ENCODE data around the gene SMIM5. TPM values are rescaled to one million over a fixed set of nuclear protein-coding genes. Genes with fewer than 3 reads are reported as not detected.

The SMIM5 gene
- total and polyA plus RNA-seq, 7 donors = 0.82 to 29.6 (median 5.5) TPM

- Histone ChIP-seq H3K4me3 (no peak overlapping the region), H3K4me1 (peaks cover 0 to 23% (median 22%) of the 10 kb centered on the region in 4 donors), H3K27me3 (no peaks in the 10 kb centered on the region), H3K27ac (no peak overlapping the region), H3K9me3 (no peaks in the 10 kb centered on the region), H3K36me3 (peaks cover 0 to 29% (median 10%) of the 10 kb centered on the region in 4 donors)
- 85 to 87% methylated on average over 26 of the region's 26 CpGs for WGBS, 2 donors
- DNase-seq = no peak
- intact Hi-C loops (cut with DNase I) = no loop called here
- TF ChIP-seq POLR2A (IDR thresholded peaks at IDR 0.05) (no peak), EP300 (IDR thresholded peaks at IDR 0.05) (no peak), POLR2AphosphoS5 (IDR thresholded peaks at IDR 0.05) (no peak), CTCF (IDR thresholded peaks at IDR 0.05) (no peak)
Observed at GRCh38 chr17:75630071-75630917, 2.9 kb upstream of the SMIM5 start.

GRCh38 chr17:75631353-75631752, 1.9 kb upstream of the SMIM5 start:
- H3K27ac ChIP-seq = no peak overlapping the region
- intact Hi-C loops (cut with DNase I) = no loop called here
- no peak overlapping the region for H3K4me3 ChIP-seq
- no peaks in the 10 kb centered on the region for H3K9me3 ChIP-seq
- peaks cover 0 to 23% (median 22%) of the 10 kb centered on the region in 4 donors for H3K4me1 ChIP-seq
- no peak for DNase-seq
- TF ChIP-seq CTCF (IDR thresholded peaks at IDR 0.05) (no peak), POLR2AphosphoS5 (IDR thresholded peaks at IDR 0.05) (no peak), POLR2A (IDR thresholded peaks at IDR 0.05) (no peak), EP300 (IDR thresholded peaks at IDR 0.05) (no peak)
- H3K27me3 ChIP-seq = no peaks in the 10 kb centered on the region
- 94 to 95% methylated on average over 27 of the region's 27 CpGs for WGBS, 2 donors
- peaks cover 0 to 18% (median 5%) of the 10 kb centered on the region in 4 donors for H3K36me3 ChIP-seq

- peaks cover 0 to 30% (median 23%) of the 10 kb centered on the region in 4 donors for H3K4me1 ChIP-seq
- peak overlapping the region in 3 of 4 donors; percentile 82 to 85 (median 83) for H3K27ac ChIP-seq
- intact Hi-C loops (cut with DNase I) = no loop called here
- H3K9me3 ChIP-seq = no peaks in the 10 kb centered on the region
- TF ChIP-seq EP300 (IDR thresholded peaks at IDR 0.05) = no peak
- TF ChIP-seq POLR2A (IDR thresholded peaks at IDR 0.05) = no peak
- no peak for TF ChIP-seq CTCF (IDR thresholded peaks at IDR 0.05)
- TF ChIP-seq POLR2AphosphoS5 (IDR thresholded peaks at IDR 0.05) = no peak
- WGBS, 2 donors = 79 to 83% methylated on average over 12 of the region's 12 CpGs
- no peak overlapping the region for H3K4me3 ChIP-seq
- no peaks in the 10 kb centered on the region for H3K27me3 ChIP-seq
- DNase-seq = no peak
- peaks cover 0 to 7% (median 0%) of the 10 kb centered on the region in 4 donors for H3K36me3 ChIP-seq
Observed at GRCh38 chr17:75632428-75632827, 806 bp upstream of the SMIM5 start.

GRCh38 chr17:75633486-75634375, 497 bp downstream of the SMIM5 start:
- TF ChIP-seq POLR2AphosphoS5 (IDR thresholded peaks at IDR 0.05) (peak; percentile 17 to 70 (median 64)), EP300 (IDR thresholded peaks at IDR 0.05) (peak in 1 of 4 donors; percentile 4), POLR2A (IDR thresholded peaks at IDR 0.05) (no peak), CTCF (IDR thresholded peaks at IDR 0.05) (peak; percentile 9 to 59 (median 22))
- no peaks in the 10 kb centered on the region for H3K9me3 ChIP-seq
- peak; percentile 95 for DNase-seq
- H3K4me1 ChIP-seq = peaks cover 0 to 32% (median 23%) of the 10 kb centered on the region in 4 donors
- H3K27ac ChIP-seq = peak overlapping the region; percentile 76 to 85 (median 82)
- intact Hi-C loops (cut with DNase I) = loop anchor here (1.0 kb wide), 1 partner anchor 116 kb away; no protein-coding TSS in a partner anchor
- peaks cover 0 to 11% (median 0%) of the 10 kb centered on the region in 4 donors for H3K36me3 ChIP-seq
- H3K4me3 ChIP-seq = peak overlapping the region; percentile 4 to 35 (median 32)
- H3K27me3 ChIP-seq = no peaks in the 10 kb centered on the region
- WGBS, 2 donors = 12 to 19% methylated on average over 27 of the region's 27 CpGs
